ENCODE measurements around the gene MINDY3. TPM values are rescaled to one million over a fixed set of nuclear protein-coding genes. Genes with fewer than 3 reads are reported as not detected.
"Not testable (repeated sequence)": the region's sequence is repeated elsewhere in the genome, so short reads cannot be mapped to it uniquely, and the experiment has no call there.

The MINDY3 gene
- total and polyA plus RNA-seq, 12 donors = 10.8 to 26.0 (median 22.2) TPM

DNA sequence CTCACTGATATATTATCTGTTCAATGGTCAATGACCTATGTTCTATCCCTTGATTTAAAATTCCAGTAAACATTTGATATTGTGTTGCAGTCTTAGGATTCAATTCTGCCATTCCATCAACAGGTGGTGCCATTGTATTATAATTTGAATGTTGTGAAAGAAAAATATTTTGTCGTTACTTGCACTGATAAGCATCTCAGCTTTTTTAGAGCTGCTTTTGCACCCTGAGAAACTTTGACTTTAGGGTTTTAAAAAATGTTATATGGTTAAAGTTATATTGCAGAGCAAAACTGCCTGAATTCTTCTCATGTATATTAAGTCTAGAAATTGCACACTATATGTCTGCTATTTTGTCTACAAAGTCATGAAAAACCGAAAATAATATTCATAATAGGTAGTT, 18.8 kb upstream of the MINDY3 start:
- intact Hi-C loops (cut with DNase I) = no loop called here

GRCh38 chr10:15877836-15878576, 17.7 kb upstream of the MINDY3 start:
- DNase-seq = no peak
- no peak overlapping the region for H3K27ac ChIP-seq
- H3K27me3 ChIP-seq = peaks cover 0 to 35% (median 17%) of the 10 kb centered on the region in 7 donors
- intact Hi-C loops (cut with DNase I) = no loop called here
- peaks cover 0 to 7% (median 0%) of the 10 kb centered on the region in 11 donors for H3K9me3 ChIP-seq
- no peaks in the 10 kb centered on the region for H3K4me1 ChIP-seq
- 63 to 65% methylated on average over 14 of the region's 14 CpGs for WGBS, 2 donors
- H3K36me3 ChIP-seq = no peaks in the 10 kb centered on the region
- no peak overlapping the region for H3K4me3 ChIP-seq
- TF ChIP-seq, protein P1, sequence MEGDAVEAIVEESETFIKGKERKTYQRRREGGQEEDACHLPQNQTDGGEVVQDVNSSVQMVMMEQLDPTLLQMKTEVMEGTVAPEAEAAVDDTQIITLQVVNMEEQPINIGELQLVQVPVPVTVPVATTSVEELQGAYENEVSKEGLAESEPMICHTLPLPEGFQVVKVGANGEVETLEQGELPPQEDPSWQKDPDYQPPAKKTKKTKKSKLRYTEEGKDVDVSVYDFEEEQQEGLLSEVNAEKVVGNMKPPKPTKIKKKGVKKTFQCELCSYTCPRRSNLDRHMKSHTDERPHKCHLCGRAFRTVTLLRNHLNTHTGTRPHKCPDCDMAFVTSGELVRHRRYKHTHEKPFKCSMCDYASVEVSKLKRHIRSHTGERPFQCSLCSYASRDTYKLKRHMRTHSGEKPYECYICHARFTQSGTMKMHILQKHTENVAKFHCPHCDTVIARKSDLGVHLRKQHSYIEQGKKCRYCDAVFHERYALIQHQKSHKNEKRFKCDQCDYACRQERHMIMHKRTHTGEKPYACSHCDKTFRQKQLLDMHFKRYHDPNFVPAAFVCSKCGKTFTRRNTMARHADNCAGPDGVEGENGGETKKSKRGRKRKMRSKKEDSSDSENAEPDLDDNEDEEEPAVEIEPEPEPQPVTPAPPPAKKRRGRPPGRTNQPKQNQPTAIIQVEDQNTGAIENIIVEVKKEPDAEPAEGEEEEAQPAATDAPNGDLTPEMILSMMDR (IDR thresholded peaks at IDR 0.05) = no peak
- no peak for ATAC-seq

More for the DNA sequence above, 18.8 kb upstream of the MINDY3 start:
- DNase-seq (no peak), ATAC-seq (no peak)
- Histone ChIP-seq H3K4me1 (no peaks in the 10 kb centered on the region), H3K27me3 (peaks cover 0 to 35% (median 17%) of the 10 kb centered on the region in 7 donors), H3K9me3 (no peaks in the 10 kb centered on the region), H3K4me3 (no peak overlapping the region), H3K27ac (no peak overlapping the region), H3K36me3 (no peaks in the 10 kb centered on the region)
- TF ChIP-seq, protein P1 (IDR thresholded peaks at IDR 0.05) = peak; percentile 19 to 68 (median 62)
- WGBS, 2 donors = 40 to 41% methylated on average over 2 of the region's 2 CpGs

- Histone ChIP-seq H3K27me3 (peaks cover 0 to 37% (median 21%) of the 10 kb centered on the region in 7 donors), H3K9me3 (peaks cover 0 to 10% (median 0%) of the 10 kb centered on the region in 11 donors)
- 74 to 75% methylated on average over 4 of the region's 4 CpGs for WGBS, 2 donors
- H3K4me1 ChIP-seq; H3K27ac ChIP-seq; H3K36me3 ChIP-seq; DNase-seq; H3K4me3 ChIP-seq; intact Hi-C loops (cut with DNase I); ATAC-seq: not testable (repeated sequence)
Observed at GRCh38 chr10:15876274-15876673, 16.0 kb upstream of the MINDY3 start.

GRCh38 chr10:15872645-15873044, 12.3 kb upstream of the MINDY3 start:
- WGBS, 2 donors = 93 to 97% methylated on average over 4 of the region's 4 CpGs
- H3K36me3 ChIP-seq; H3K27ac ChIP-seq; intact Hi-C loops (cut with DNase I); H3K4me3 ChIP-seq; H3K4me1 ChIP-seq; DNase-seq; ATAC-seq: not testable (repeated sequence)
- Histone ChIP-seq H3K27me3 (peaks cover 0 to 52% (median 34%) of the 10 kb centered on the region in 7 donors), H3K9me3 (peaks cover 0 to 10% (median 0%) of the 10 kb centered on the region in 11 donors)

DNA sequence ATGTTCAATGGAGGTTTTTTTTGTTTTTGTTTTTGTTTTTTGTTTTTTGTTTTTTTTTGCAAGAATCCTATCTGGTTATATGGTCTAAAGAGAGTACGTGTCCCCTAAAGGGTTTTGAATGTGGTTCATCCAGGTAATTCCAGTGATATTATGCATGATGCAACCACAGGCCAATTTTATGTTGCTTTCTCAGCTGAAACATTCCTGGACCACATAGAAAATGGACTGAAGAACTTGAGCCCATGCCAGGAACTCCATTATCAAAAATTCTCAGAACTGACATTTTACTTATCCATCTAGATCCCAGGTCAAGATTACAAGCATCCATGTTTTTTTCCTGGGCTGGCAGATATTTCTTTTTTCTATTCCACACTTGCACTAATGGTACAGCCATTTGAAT, 11.5 kb upstream of the MINDY3 start:
- intact Hi-C loops (cut with DNase I) = no loop called here
- ATAC-seq (no peak), DNase-seq (no peak)
- Histone ChIP-seq H3K4me3 (no peak overlapping the region), H3K9me3 (peaks cover 0 to 10% (median 0%) of the 10 kb centered on the region in 11 donors), H3K36me3 (no peaks in the 10 kb centered on the region), H3K4me1 (no peaks in the 10 kb centered on the region), H3K27me3 (peaks cover 0 to 58% (median 35%) of the 10 kb centered on the region in 7 donors), H3K27ac (no peak overlapping the region)
- WGBS, 2 donors = 82 to 85% methylated on average over 1 of the region's 1 CpG
- TF ChIP-seq, protein P1 (IDR thresholded peaks at IDR 0.05) = no peak
